Right renal pelvis (tissue), 4 donors: Measurements from ENCODE around the gene TNIP2. TPM values are rescaled to one million over a fixed set of nuclear protein-coding genes. Genes with fewer than 3 reads are reported as not detected.

Experiments
- DNase-seq, 4 donors: peaks; one replicate each; pipeline ENCODE4 v3.0.0-alpha.2; 2013; ENCODE audit warnings: low read depth in 4 of 4, low spot score in 3 of 4, missing footprints in 1 of 4
- polyA plus RNA-seq, 4 donors: library from polyadenylated mRNA; unstranded; fragments of 120-200 nt; gene quantifications; one replicate each; pipeline ENCODE4 v1.2.1, GENCODE V29; 2013; ENCODE audit not compliant: insufficient read length in 4 of 4

Gene TNIP2
- polyA plus RNA-seq, 4 donors, result 15.2 to 22.8 (median 17.8) TPM

GRCh38 chr4:2725380-2725779 lies 30.8 kb downstream of the TNIP2 start:
- no peak for DNase-seq

GRCh38 chr4:2723751-2724150 lies 32.4 kb downstream of the TNIP2 start:
- no peak for DNase-seq

- no peak for DNase-seq
Measured at GRCh38 chr4:2722033-2722432, 34.1 kb downstream of the TNIP2 start.

GRCh38 chr4:2721586-2721985 lies 34.5 kb downstream of the TNIP2 start:
- DNase-seq, result no peak

- DNase-seq, result no peak
Measured at GRCh38 chr4:2716236-2716635, 39.9 kb downstream of the TNIP2 start.

- DNase-seq, result no peak
Measured at GRCh38 chr4:2715426-2715825, 40.7 kb downstream of the TNIP2 start.

- DNase-seq, result no peak
Measured at GRCh38 chr4:2714918-2715317, 41.2 kb downstream of the TNIP2 start.

GRCh38 chr4:2714061-2714770 lies 41.9 kb downstream of the TNIP2 start:
- no peak for DNase-seq

- DNase-seq, result no peak
Measured at GRCh38 chr4:2713337-2713736, 42.8 kb downstream of the TNIP2 start.

- no peak for DNase-seq
Measured at GRCh38 chr4:2712261-2712842, 43.8 kb downstream of the TNIP2 start.

GRCh38 chr4:2702770-2703169 lies 53.4 kb downstream of the TNIP2 start:
- no peak for DNase-seq

GRCh38 chr4:2702361-2702760 lies 53.8 kb downstream of the TNIP2 start:
- DNase-seq, result no peak

- no peak for DNase-seq
Measured at GRCh38 chr4:2700031-2700430, 56.1 kb downstream of the TNIP2 start.

GRCh38 chr4:2699534-2699933 lies 56.6 kb downstream of the TNIP2 start:
- no peak for DNase-seq

- no peak for DNase-seq
Measured at GRCh38 chr4:2698951-2699505, 57.1 kb downstream of the TNIP2 start.

GRCh38 chr4:2698504-2698903 lies 57.6 kb downstream of the TNIP2 start:
- DNase-seq, result no peak

- no peak for DNase-seq
Measured at GRCh38 chr4:2697995-2698414, 58.1 kb downstream of the TNIP2 start.

GRCh38 chr4:2696423-2696822 lies 59.7 kb downstream of the TNIP2 start:
- no peak for DNase-seq

- DNase-seq, result no peak
Measured at GRCh38 chr4:2695346-2696060, 60.6 kb downstream of the TNIP2 start.

GRCh38 chr4:2694691-2695090 lies 61.4 kb downstream of the TNIP2 start:
- no peak for DNase-seq

GRCh38 chr4:2691952-2692435 lies 64.1 kb downstream of the TNIP2 start:
- DNase-seq, result no peak
